Lung (tissue), 12 donors: ENCODE measurements around the gene MCHR1. TPM values are rescaled to one million over a fixed set of nuclear protein-coding genes. Genes with fewer than 3 reads are reported as not detected.

ENCODE experiments used
- ATAC-seq: fragments of 200-7000 bp; cut with Tn5 transposase; one replicate; pipeline ENCODE4 v1.9.1; 2020; ENCODE audit warnings: moderate number of reproducible peaks; ENCODE audit not compliant: insufficient read depth, low FRiP score
- DNase-seq, 3 donors: peaks; one replicate each; pipeline ENCODE4 v3.0.0-alpha.2; 2013 to 2017
- H3K27ac ChIP-seq, 2 donors: one replicate each; pipeline ENCODE4 v1.5.1; 2013; ENCODE audit warnings: mild to moderate bottlenecking in 2 of 2, moderate library complexity in 2 of 2, control low read depth in 1 of 2, inconsistent platforms in 1 of 2, low read depth in 1 of 2, low read length in 1 of 2
- H3K27me3 ChIP-seq, 3 donors: one replicate each; pipeline ENCODE4 v1.5.1; 2013; ENCODE audit warnings: low read length in 2 of 3; ENCODE audit not compliant: control insufficient read depth in 3 of 3, insufficient read depth in 3 of 3
- H3K36me3 ChIP-seq, 4 donors: one replicate each; pipeline ENCODE4 v1.5.1; 2013; ENCODE audit warnings: low read length in 4 of 4, mild to moderate bottlenecking in 1 of 4, moderate library complexity in 1 of 4; ENCODE audit not compliant: control insufficient read depth in 4 of 4, insufficient read depth in 4 of 4
- H3K4me1 ChIP-seq, 5 donors: one replicate each; pipeline ENCODE4 v1.5.1; 2013; ENCODE audit warnings: low read length in 5 of 5, mild to moderate bottlenecking in 2 of 5, moderate library complexity in 1 of 5; ENCODE audit not compliant: control insufficient read depth in 5 of 5, insufficient read depth in 5 of 5
- H3K4me3 ChIP-seq: one replicate; pipeline ENCODE4 v1.5.1; 2013; ENCODE audit warnings: mild to moderate bottlenecking, control low read depth, moderate library complexity
- H3K9ac ChIP-seq, 2 donors: one replicate each; pipeline ENCODE4 v1.5.1; 2013; ENCODE audit warnings: low read length in 2 of 2, control low read depth in 1 of 2; ENCODE audit not compliant: insufficient read depth in 1 of 2
- H3K9me3 ChIP-seq, 4 donors: one replicate each; pipeline ENCODE4 v1.5.1; 2013; ENCODE audit warnings: low read length in 3 of 4, mild to moderate bottlenecking in 1 of 4, moderate library complexity in 1 of 4; ENCODE audit not compliant: control insufficient read depth in 4 of 4, insufficient read depth in 3 of 4
- WGBS, 2 donors: extraction: QIAGEN DNeasy Blood & Tissue Kit; methylation state at CpG; one replicate each; pipeline ENCODE4 v1.1.7; 2013; 5-methylcytosine and 5-hydroxymethylcytosine counted together
- polyA plus RNA-seq, 2 donors: library from polyadenylated mRNA; stranded (reverse); fragments of 200-250 nt; gene quantifications; one replicate each; pipeline ENCODE4 v1.2.1, GENCODE V29; 2013
- total RNA-seq, 2 donors: library from RNA; depleted of rRNA in 1 of 2; stranded (reverse); fragments of >200 nt in 1 of 2; gene quantifications; one replicate each; pipeline ENCODE4 v1.2.1, GENCODE V29; 2014 to 2021
- TF ChIP-seq, protein P1 (sequence below): IDR thresholded peaks from 2 replicates; pipeline ENCODE4 v1.5.1; 2012; ENCODE audit warnings: mild to moderate bottlenecking; ENCODE audit errors: control extremely low read depth, extremely low read depth
- donor health status: control.
- donor health status: control.
- donor health status: Bipolar disorder and iron deficiency.
- donor health status: healthy.
- donor health status: DM: yes; HTN: yes; CAD: no.

MCHR1 gene
- total and polyA plus RNA-seq, 4 donors: 0.06 to 0.62 (median 0.29) TPM

DNA sequence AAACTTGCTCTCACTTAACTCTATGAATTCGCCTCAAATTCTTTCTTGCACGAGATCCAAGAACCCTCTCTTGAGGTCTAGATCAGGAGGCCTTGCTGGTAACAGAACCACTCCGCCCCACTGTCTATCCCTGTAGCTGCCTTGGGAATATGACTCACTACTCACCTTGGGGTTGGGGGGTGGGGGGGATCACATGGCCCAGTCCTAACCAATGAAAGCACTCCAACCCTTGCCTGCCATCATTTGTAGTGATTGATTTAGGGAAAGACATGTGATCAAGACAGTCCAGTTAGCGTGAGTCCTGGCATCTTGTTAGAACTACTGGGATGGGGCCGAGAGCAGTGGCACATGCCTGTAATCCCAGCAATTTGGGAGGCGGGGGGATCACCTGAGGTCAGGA is 38.0 kb upstream of the MCHR1 start:
- no peaks in the 10 kb centered on the region for H3K9me3 ChIP-seq
- TF ChIP-seq, protein P1, sequence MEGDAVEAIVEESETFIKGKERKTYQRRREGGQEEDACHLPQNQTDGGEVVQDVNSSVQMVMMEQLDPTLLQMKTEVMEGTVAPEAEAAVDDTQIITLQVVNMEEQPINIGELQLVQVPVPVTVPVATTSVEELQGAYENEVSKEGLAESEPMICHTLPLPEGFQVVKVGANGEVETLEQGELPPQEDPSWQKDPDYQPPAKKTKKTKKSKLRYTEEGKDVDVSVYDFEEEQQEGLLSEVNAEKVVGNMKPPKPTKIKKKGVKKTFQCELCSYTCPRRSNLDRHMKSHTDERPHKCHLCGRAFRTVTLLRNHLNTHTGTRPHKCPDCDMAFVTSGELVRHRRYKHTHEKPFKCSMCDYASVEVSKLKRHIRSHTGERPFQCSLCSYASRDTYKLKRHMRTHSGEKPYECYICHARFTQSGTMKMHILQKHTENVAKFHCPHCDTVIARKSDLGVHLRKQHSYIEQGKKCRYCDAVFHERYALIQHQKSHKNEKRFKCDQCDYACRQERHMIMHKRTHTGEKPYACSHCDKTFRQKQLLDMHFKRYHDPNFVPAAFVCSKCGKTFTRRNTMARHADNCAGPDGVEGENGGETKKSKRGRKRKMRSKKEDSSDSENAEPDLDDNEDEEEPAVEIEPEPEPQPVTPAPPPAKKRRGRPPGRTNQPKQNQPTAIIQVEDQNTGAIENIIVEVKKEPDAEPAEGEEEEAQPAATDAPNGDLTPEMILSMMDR: no peak
- no peak overlapping the region for H3K27ac ChIP-seq
- H3K4me1 ChIP-seq: peaks cover 0 to 7% (median 0%) of the 10 kb centered on the region in 5 donors
- no peak for ATAC-seq
- DNase-seq: no peak
- H3K4me3 ChIP-seq: no peak overlapping the region
- WGBS, 2 donors: 94 to 100% methylated on average over 6 of the region's 6 CpGs
- no peak overlapping the region for H3K9ac ChIP-seq
- no peaks in the 10 kb centered on the region for H3K27me3 ChIP-seq
- no peaks in the 10 kb centered on the region for H3K36me3 ChIP-seq

DNA sequence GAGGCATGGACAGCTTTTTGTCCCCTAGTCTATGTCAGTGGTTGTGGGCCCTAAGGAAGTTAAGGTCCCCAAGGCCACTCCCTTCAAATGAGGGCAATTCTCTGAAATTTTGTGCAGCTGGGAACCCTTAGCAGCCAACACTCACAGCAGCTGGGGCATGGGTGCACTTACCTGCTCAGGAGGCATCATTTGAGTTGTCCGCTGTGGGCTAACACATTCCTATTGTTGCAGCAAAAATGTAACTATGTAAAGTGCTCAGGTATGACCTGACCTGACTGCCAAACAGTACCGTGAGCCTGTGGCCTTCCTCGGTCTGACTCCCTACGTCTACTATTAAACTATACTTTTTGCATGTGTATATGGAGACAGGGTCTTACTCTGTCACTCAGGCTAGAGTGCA is 37.0 kb upstream of the MCHR1 start:
- peaks cover 0 to 6% (median 0%) of the 10 kb centered on the region in 5 donors for H3K4me1 ChIP-seq
- no peaks in the 10 kb centered on the region for H3K36me3 ChIP-seq
- DNase-seq: no peak
- H3K4me3 ChIP-seq: no peak overlapping the region
- H3K27me3 ChIP-seq: no peaks in the 10 kb centered on the region
- ATAC-seq: no peak
- 88 to 94% methylated on average over 4 of the region's 4 CpGs for WGBS, 2 donors
- no peak overlapping the region for H3K27ac ChIP-seq
- TF ChIP-seq, protein P1: no peak
- H3K9ac ChIP-seq: no peak overlapping the region
- H3K9me3 ChIP-seq: no peaks in the 10 kb centered on the region

DNA sequence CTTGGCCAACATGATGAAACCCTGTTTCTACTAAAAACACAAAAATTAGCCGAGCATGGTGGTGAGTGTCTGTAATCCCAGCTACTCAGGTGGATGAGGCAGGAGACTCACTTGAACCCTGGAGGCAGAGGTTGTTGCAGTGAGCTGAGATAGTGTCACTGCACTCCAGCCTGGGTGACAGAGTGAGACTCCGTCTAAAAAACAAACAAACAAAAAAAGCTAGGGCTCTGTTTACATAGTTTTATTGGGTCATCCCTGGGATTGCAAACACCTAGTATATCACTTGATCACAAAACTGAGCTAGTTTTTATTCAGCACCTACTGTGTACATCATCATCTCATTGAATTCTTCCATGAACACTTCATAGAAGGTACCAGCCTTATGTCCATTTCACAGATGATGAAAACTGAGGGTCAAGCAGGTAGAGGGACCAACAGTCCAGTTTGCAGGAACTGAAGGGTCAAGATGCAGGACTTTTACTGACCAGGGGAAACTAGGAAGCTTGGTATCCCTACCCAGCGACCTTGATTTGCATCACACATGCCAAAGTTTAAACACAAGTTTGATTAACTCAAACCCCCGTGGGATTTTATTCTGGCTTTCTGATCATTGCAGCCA is 33.6 kb upstream of the MCHR1 start:
- Histone ChIP-seq H3K4me1 (no peaks in the 10 kb centered on the region), H3K9ac (no peak overlapping the region), H3K27me3 (no peaks in the 10 kb centered on the region), H3K36me3 (no peaks in the 10 kb centered on the region), H3K9me3 (no peaks in the 10 kb centered on the region), H3K27ac (no peak overlapping the region), H3K4me3 (no peak overlapping the region)
- ATAC-seq: no peak
- no peak for DNase-seq
- TF ChIP-seq, protein P1: no peak
- 61 to 64% methylated on average over 4 of the region's 4 CpGs for WGBS, 2 donors

DNA sequence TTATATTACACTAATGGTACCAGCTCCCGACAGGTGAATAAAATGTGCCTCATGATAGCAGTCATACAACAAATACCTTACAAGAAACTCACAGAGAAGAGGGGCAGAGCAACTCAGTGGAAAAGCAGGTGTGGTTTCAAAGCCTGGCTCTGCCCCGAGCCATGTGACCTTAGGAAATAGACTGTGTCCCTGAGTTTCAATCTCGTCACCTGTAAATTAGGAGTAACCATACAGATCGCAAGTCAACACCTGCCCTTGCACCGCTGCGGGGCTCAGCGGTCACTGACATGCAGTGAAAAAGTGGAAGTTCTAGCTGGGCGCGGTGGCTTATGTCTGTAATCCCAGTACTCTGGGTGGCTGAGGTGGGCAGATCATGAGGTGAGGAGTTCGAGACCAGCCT is 30.9 kb upstream of the MCHR1 start:
- ATAC-seq (no peak), DNase-seq (no peak)
- no peaks in the 10 kb centered on the region for H3K9me3 ChIP-seq
- H3K27me3 ChIP-seq: no peaks in the 10 kb centered on the region
- 94 to 96% methylated on average over 10 of the region's 10 CpGs for WGBS, 2 donors
- peaks cover 0 to 11% (median 6%) of the 10 kb centered on the region in 5 donors for H3K4me1 ChIP-seq
- no peaks in the 10 kb centered on the region for H3K36me3 ChIP-seq
- no peak overlapping the region for H3K27ac ChIP-seq
- H3K9ac ChIP-seq: no peak overlapping the region
- no peak overlapping the region for H3K4me3 ChIP-seq
- TF ChIP-seq, protein P1: no peak
